DOHH2 (cell line): ENCODE data around the gene ANKMY1.

Experiments
- H3F3A ChIP-seq: fragments of 200-600 bp; sonication (generic), shearing (Covaris generic); 2 replicates; pipeline ENCODE4 v1.6.0; 2016; ENCODE audit warnings: antibody characterized with exemption, mild to moderate bottlenecking; ENCODE audit not compliant: control insufficient read depth, insufficient read depth
- H3K27ac ChIP-seq: fragments of 200-600 bp; sonication (generic); 2 replicates; pipeline ENCODE4 v1.5.1; 2014; ENCODE audit warnings: low read depth, mild to moderate bottlenecking, low read length, moderate library complexity
- H3K27me3 ChIP-seq: fragments of 200-600 bp; sonication (generic); 2 replicates; pipeline ENCODE4 v1.6.1; 2014; ENCODE audit warnings: mild to moderate bottlenecking, low read length, mixed read lengths; ENCODE audit not compliant: control insufficient read depth
- H3K36me3 ChIP-seq: fragments of 200-600 bp; sonication (generic); 2 replicates; pipeline ENCODE4 v1.6.1; 2014; ENCODE audit warnings: mild to moderate bottlenecking, low read length, moderate library complexity, mixed read lengths; ENCODE audit not compliant: control insufficient read depth
- H3K4me1 ChIP-seq: fragments of 200-600 bp; sonication (generic); 2 replicates; pipeline ENCODE4 v1.6.1; 2014; ENCODE audit warnings: mild to moderate bottlenecking, low read length, mixed read lengths; ENCODE audit not compliant: control insufficient read depth
- H3K4me2 ChIP-seq: fragments of 200-600 bp; sonication (generic); 2 replicates; pipeline ENCODE4 v1.6.0; 2014; ENCODE audit warnings: mild to moderate bottlenecking, low read length, moderate library complexity
- H3K4me3 ChIP-seq: fragments of 200-600 bp; sonication (generic); 2 replicates; pipeline ENCODE4 v1.5.1; 2014; ENCODE audit warnings: mild to moderate bottlenecking, low read length, mixed read lengths
- H3K79me2 ChIP-seq: fragments of 200-600 bp; sonication (generic); 2 replicates; pipeline ENCODE4 v1.6.1; 2014; ENCODE audit warnings: mild to moderate bottlenecking, low read length, mixed read lengths; ENCODE audit not compliant: control insufficient read depth
- H3K9me2 ChIP-seq: fragments of 200-600 bp; sonication (generic); replicated peaks from 2 replicates; pipeline ENCODE4 v1.6.1; 2014; ENCODE audit warnings: mild to moderate bottlenecking, low read length, mixed read lengths; ENCODE audit not compliant: control insufficient read depth
- H3K9me3 ChIP-seq: fragments of 200-600 bp; sonication (generic); 2 replicates; pipeline ENCODE4 v1.6.1; 2014; ENCODE audit warnings: antibody characterized with exemption, low read length, mixed read lengths; ENCODE audit not compliant: control insufficient read depth, insufficient read depth
- H4K20me1 ChIP-seq: fragments of 200-600 bp; sonication (generic); 2 replicates; pipeline ENCODE4 v1.6.0; 2014; ENCODE audit warnings: low read depth, mild to moderate bottlenecking, antibody characterized with exemption, low read length, moderate library complexity; ENCODE audit not compliant: control insufficient read depth, insufficient read depth
- EZH2phosphoT487 ChIP-seq: fragments of 200-600 bp; sonication (generic); IDR thresholded peaks from 2 replicates; pipeline ENCODE4 v1.6.1; 2017; ENCODE audit warnings: borderline replicate concordance, mild to moderate bottlenecking, antibody characterized with exemption, low read length, moderate library complexity, mixed read lengths
- TF ChIP-seq, protein P1 (sequence below): fragments of 200-600 bp; sonication (generic); IDR thresholded peaks from one replicate; pipeline ENCODE4 v1.5.1; 2014; ENCODE audit warnings: antibody characterized with exemption, mild to moderate bottlenecking, low read depth, low read length; ENCODE audit not compliant: poor library complexity, severe bottlenecking

The ANKMY1 gene

GRCh38 chr2:240477916-240478315 lies 79.9 kb downstream of the ANKMY1 start:
- no peak overlapping the region for H3K4me3 ChIP-seq

GRCh38 chr2:240473211-240473610 lies 84.6 kb downstream of the ANKMY1 start:
- Histone ChIP-seq H3F3A (no peaks in the 10 kb centered on the region), H3K36me3 (no peaks in the 10 kb centered on the region), H3K79me2 (no peaks in the 10 kb centered on the region), H3K9me2 (no peaks in the 10 kb centered on the region), H3K4me1 (no peaks in the 10 kb centered on the region), H3K9me3 (no peaks in the 10 kb centered on the region), H3K4me3 (no peak overlapping the region), H3K27me3 (no peaks in the 10 kb centered on the region), H3K4me2 (no peak overlapping the region), H4K20me1 (no peaks in the 10 kb centered on the region), H3K27ac (no peak overlapping the region)
- TF ChIP-seq, protein P1, sequence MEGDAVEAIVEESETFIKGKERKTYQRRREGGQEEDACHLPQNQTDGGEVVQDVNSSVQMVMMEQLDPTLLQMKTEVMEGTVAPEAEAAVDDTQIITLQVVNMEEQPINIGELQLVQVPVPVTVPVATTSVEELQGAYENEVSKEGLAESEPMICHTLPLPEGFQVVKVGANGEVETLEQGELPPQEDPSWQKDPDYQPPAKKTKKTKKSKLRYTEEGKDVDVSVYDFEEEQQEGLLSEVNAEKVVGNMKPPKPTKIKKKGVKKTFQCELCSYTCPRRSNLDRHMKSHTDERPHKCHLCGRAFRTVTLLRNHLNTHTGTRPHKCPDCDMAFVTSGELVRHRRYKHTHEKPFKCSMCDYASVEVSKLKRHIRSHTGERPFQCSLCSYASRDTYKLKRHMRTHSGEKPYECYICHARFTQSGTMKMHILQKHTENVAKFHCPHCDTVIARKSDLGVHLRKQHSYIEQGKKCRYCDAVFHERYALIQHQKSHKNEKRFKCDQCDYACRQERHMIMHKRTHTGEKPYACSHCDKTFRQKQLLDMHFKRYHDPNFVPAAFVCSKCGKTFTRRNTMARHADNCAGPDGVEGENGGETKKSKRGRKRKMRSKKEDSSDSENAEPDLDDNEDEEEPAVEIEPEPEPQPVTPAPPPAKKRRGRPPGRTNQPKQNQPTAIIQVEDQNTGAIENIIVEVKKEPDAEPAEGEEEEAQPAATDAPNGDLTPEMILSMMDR: no peak

More at GRCh38 chr2:240477916-240478315, 79.9 kb downstream of the ANKMY1 start:
- Histone ChIP-seq H3F3A (no peaks in the 10 kb centered on the region), H3K9me3 (no peaks in the 10 kb centered on the region), H3K27me3 (no peaks in the 10 kb centered on the region), H3K9me2 (no peaks in the 10 kb centered on the region), H3K79me2 (no peaks in the 10 kb centered on the region), H4K20me1 (no peaks in the 10 kb centered on the region), H3K27ac (no peak overlapping the region), H3K4me2 (no peak overlapping the region), H3K4me1 (no peaks in the 10 kb centered on the region), H3K36me3 (no peaks in the 10 kb centered on the region)
- TF ChIP-seq, protein P1: no peak
- no peak for TF ChIP-seq EZH2phosphoT487

- H3K9me2 ChIP-seq: no peaks in the 10 kb centered on the region
- no peak overlapping the region for H3K4me2 ChIP-seq
Observed at GRCh38 chr2:240472078-240472790, 85.6 kb downstream of the ANKMY1 start.

More at GRCh38 chr2:240472078-240472790, 85.6 kb downstream of the ANKMY1 start:
- H3K9me3 ChIP-seq: no peaks in the 10 kb centered on the region
- no peak overlapping the region for H3K27ac ChIP-seq
- no peaks in the 10 kb centered on the region for H3F3A ChIP-seq
- no peaks in the 10 kb centered on the region for H3K27me3 ChIP-seq
- H3K79me2 ChIP-seq: no peaks in the 10 kb centered on the region
- TF ChIP-seq EZH2phosphoT487: no peak
- TF ChIP-seq, protein P1: no peak
- H3K4me1 ChIP-seq: no peaks in the 10 kb centered on the region
- no peaks in the 10 kb centered on the region for H3K36me3 ChIP-seq
- H4K20me1 ChIP-seq: no peaks in the 10 kb centered on the region
- H3K4me3 ChIP-seq: no peak overlapping the region
